K562 (cell line): Measurements from ENCODE around the gene IFT122. TPM values are rescaled to one million over a fixed set of nuclear protein-coding genes. Genes with fewer than 3 reads are reported as not detected.

Source experiments
- COPS2 ChIP-seq: fragments of 450-650 bp; conservative IDR thresholded peaks from 2 replicates; pipeline ENCODE4 v1.6.1; 2016; ENCODE audit warnings: mild to moderate bottlenecking, moderate library complexity
- CXXC5 ChIP-seq: fragments of 250-450 bp; sonication (Bioruptor Pico); IDR thresholded peaks from 2 replicates; pipeline ENCODE4 v1.8.0; 2022; ENCODE audit warnings: inconsistent platforms, mild to moderate bottlenecking, moderate library complexity
- EHMT2 ChIP-seq: fragments of 450-650 bp; IDR thresholded peaks from 2 replicates; pipeline ENCODE4 v1.6.1; 2018; ENCODE audit warnings: antibody characterized with exemption
- HDAC2 ChIP-seq: fragments of 450-650 bp; IDR thresholded peaks from 2 replicates; pipeline ENCODE4 v1.6.1; 2016; ENCODE audit warnings: mild to moderate bottlenecking
- KLF1 ChIP-seq: fragments of 450-650 bp; IDR thresholded peaks from 2 replicates; pipeline ENCODE4 v1.6.1; 2016; ENCODE audit warnings: missing genetic modification characterization, missing compliant biosample characterization
- MTA2 ChIP-seq: fragments of 450-650 bp; IDR thresholded peaks from 2 replicates; pipeline ENCODE4 v1.6.1; 2016; ENCODE audit warnings: low read depth
- NFIC ChIP-seq: fragments of 450-650 bp; IDR thresholded peaks from 2 replicates; pipeline ENCODE4 v1.6.1; 2017; ENCODE audit warnings: mild to moderate bottlenecking, inconsistent platforms
- NR4A1 ChIP-seq, 2 experiments: fragments of 250-450 bp in 1 of 2; fragments of 450-650 bp in 1 of 2; sonication (Bioruptor Pico) in 1 of 2; IDR thresholded peaks; 2 replicates each; pipeline versions ENCODE4 v1.4.0 to v1.6.1; 2016 to 2020; ENCODE audit warnings: mild to moderate bottlenecking in 2 of 2, missing compliant biosample characterization in 1 of 2, missing genetic modification characterization in 1 of 2, moderate library complexity in 1 of 2
- PHF20 ChIP-seq: fragments of 450-650 bp; IDR thresholded peaks from 2 replicates; pipeline ENCODE4 v1.6.1; 2018; ENCODE audit not compliant: partially characterized antibody
- RBM34 ChIP-seq: fragments of 200-400 bp; formaldehyde crosslinking; IDR thresholded peaks from 2 replicates; pipeline ENCODE4 v1.6.1; 2018; ENCODE audit warnings: low read length, borderline replicate concordance; ENCODE audit not compliant: insufficient read depth
- SFPQ ChIP-seq: fragments of 200-400 bp; formaldehyde crosslinking; IDR thresholded peaks from 2 replicates; pipeline ENCODE4 v1.6.1; 2017; ENCODE audit warnings: mild to moderate bottlenecking, low read depth, low read length, moderate library complexity
- SREBF1 ChIP-seq: fragments of 150-350 bp; IDR thresholded peaks from 2 replicates; pipeline ENCODE4 v1.6.1; 2014; ENCODE audit warnings: antibody characterized with exemption, low read depth, low read length, borderline replicate concordance
- SRF ChIP-seq, 2 experiments: fragments of 250-450, 450-650 bp in 1 of 2; sonication (Bioruptor Pico) in 1 of 2; sonication (generic) in 1 of 2; formaldehyde crosslinking; IDR thresholded peaks; 2 replicates each; pipeline versions ENCODE4 v1.5.0 to v1.5.1; 2020 to 2022; ENCODE audit warnings: mild to moderate bottlenecking in 1 of 2, missing genetic modification reagents in 1 of 2
- ZC3H8 ChIP-seq: fragments of 450-650 bp; IDR thresholded peaks from 2 replicates; pipeline ENCODE4 v1.6.1; 2017
- ZFP1 ChIP-seq: fragments of 450-650 bp; formaldehyde crosslinking; IDR thresholded peaks from 2 replicates; pipeline ENCODE4 v1.4.0; 2020; ENCODE audit warnings: mild to moderate bottlenecking, mixed read lengths
- ZNF224 ChIP-seq: sonication (generic); formaldehyde crosslinking; IDR thresholded peaks from 2 replicates; pipeline ENCODE4 v1.8.0; 2022; ENCODE audit warnings: mild to moderate bottlenecking, missing genetic modification reagents
- ZNF253 ChIP-seq: fragments of 250-450 bp; sonication (Bioruptor Pico); conservative IDR thresholded peaks from 2 replicates; pipeline ENCODE4 v1.6.1; 2021; ENCODE audit warnings: mild to moderate bottlenecking
- ZNF445 ChIP-seq: fragments of 250-450 bp; sonication (Bioruptor Pico); IDR thresholded peaks from 2 replicates; pipeline ENCODE4 v1.4.0; 2020; ENCODE audit warnings: low read depth, mild to moderate bottlenecking, moderate library complexity
- ZNF695 ChIP-seq: fragments of 450-650 bp; formaldehyde crosslinking; IDR thresholded peaks from 2 replicates; pipeline ENCODE4 v1.4.0; 2020; ENCODE audit warnings: mild to moderate bottlenecking, moderate library complexity
- ZNF785 ChIP-seq: fragments of 250-450 bp; sonication (Bioruptor Pico); IDR thresholded peaks from 2 replicates; pipeline ENCODE4 v1.4.0; 2020; ENCODE audit warnings: mild to moderate bottlenecking
- polyA plus RNA-seq, 8 experiments: library from polyadenylated mRNA; depleted of rRNA in 4 of 8; stranded (reverse) in 5 of 8; unstranded in 3 of 8; fragments of >200 nt; fragmentation: Nextera tagmentation in 2 of 8; fragmentation: Illumina TruSeq in 1 of 8; extraction: Ambion mirVana in 2 of 8; extraction: Trizol in 1 of 8; gene quantifications; 2 replicates each; pipeline versions ENCODE4 v1.2.1 to v1.2.3, GENCODE V29; 2011 to 2014; ENCODE audit warnings: inconsistent platforms in 1 of 8, missing spikeins in 1 of 8
- total RNA-seq, 7 experiments: library from RNA; depleted of rRNA in 6 of 7; stranded (reverse); fragments of >200 nt in 6 of 7; fragmentation: Illumina TruSeq in 2 of 7; extraction: Trizol in 2 of 7; gene quantifications; 2 replicates each; pipeline versions ENCODE4 v1.2.1 to v1.2.3, GENCODE V29; 2011 to 2021; ENCODE audit warnings: low replicate concordance in 1 of 7
- TF ChIP-seq, protein P1 (sequence below): sonication (generic); formaldehyde crosslinking; IDR thresholded peaks from 2 replicates; pipeline ENCODE4 v1.8.0; 2022; ENCODE audit warnings: mild to moderate bottlenecking, missing genetic modification reagents
- TF ChIP-seq, protein P2 (sequence below): sonication (generic); formaldehyde crosslinking; IDR thresholded peaks from 2 replicates; pipeline ENCODE4 v1.8.0; 2023; ENCODE audit warnings: mild to moderate bottlenecking, missing genetic modification reagents

IFT122 gene
- total and polyA plus RNA-seq, 9 of the 15 experiments (the other 6 are each of a cell fraction or from before 2014, with no cell fraction given) = 2.4 to 11.5 (median 7.7) TPM

DNA sequence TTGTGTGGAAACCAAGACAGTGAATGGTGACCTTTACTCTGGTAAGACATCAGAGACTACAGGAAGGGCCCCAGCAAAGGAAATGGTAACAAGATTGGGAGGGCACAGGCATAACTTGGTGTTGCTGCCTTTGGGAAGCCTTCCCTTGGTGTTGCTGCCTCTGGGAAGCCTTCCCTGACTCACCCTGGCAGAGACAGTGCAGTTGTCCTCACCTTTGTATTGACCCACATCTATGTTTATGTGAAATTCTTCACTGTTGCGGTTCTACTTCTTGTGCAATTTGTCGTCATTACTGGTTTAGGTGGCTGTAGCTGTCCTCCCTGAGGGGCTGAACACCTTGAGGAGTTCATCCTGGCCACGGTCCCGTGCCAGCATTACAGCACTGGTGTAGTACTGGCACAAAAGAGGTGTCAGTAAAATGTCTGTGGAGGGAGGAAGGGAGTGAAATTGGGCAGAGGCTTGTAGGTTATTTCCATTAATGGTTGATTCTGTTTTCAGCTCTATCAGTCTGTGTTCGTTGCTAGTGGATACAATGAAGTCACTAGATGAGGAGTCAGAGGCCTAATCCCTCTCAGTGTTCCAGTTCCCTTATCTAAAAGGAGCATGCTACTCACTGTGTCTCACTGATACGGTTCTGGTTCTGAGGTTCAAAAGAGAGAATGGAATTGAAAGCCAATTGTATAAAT lies 21.6 kb downstream of the IFT122 start (continued):
- TF ChIP-seq RBM34 = no peak
- 0 out of 2 replicates have a peak, but pooled peaks have one; percentile 10 for TF ChIP-seq CXXC5
- TF ChIP-seq ZNF695 (CRISPR knock-in tag) = no peak
- no peak for TF ChIP-seq SRF (CRISPR knock-in tag; IDR thresholded peaks at IDR 0.05)
- TF ChIP-seq NFIC = peak; percentile 83
- TF ChIP-seq, protein P1, sequence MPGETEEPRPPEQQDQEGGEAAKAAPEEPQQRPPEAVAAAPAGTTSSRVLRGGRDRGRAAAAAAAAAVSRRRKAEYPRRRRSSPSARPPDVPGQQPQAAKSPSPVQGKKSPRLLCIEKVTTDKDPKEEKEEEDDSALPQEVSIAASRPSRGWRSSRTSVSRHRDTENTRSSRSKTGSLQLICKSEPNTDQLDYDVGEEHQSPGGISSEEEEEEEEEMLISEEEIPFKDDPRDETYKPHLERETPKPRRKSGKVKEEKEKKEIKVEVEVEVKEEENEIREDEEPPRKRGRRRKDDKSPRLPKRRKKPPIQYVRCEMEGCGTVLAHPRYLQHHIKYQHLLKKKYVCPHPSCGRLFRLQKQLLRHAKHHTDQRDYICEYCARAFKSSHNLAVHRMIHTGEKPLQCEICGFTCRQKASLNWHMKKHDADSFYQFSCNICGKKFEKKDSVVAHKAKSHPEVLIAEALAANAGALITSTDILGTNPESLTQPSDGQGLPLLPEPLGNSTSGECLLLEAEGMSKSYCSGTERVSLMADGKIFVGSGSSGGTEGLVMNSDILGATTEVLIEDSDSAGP = no peak
- no peak for TF ChIP-seq NR4A1 (CRISPR knock-in tag; IDR thresholded peaks at IDR 0.05)
- TF ChIP-seq NR4A1 (tag; IDR thresholded peaks at IDR 0.05) = peak; percentile 67; the same call in 1 of the 2 replicates
- no peak for TF ChIP-seq COPS2
- TF ChIP-seq ZNF445 = no peak
- peak; percentile 45; the same call in 1 of the 2 replicates for TF ChIP-seq KLF1 (tag)
- TF ChIP-seq, protein P2, sequence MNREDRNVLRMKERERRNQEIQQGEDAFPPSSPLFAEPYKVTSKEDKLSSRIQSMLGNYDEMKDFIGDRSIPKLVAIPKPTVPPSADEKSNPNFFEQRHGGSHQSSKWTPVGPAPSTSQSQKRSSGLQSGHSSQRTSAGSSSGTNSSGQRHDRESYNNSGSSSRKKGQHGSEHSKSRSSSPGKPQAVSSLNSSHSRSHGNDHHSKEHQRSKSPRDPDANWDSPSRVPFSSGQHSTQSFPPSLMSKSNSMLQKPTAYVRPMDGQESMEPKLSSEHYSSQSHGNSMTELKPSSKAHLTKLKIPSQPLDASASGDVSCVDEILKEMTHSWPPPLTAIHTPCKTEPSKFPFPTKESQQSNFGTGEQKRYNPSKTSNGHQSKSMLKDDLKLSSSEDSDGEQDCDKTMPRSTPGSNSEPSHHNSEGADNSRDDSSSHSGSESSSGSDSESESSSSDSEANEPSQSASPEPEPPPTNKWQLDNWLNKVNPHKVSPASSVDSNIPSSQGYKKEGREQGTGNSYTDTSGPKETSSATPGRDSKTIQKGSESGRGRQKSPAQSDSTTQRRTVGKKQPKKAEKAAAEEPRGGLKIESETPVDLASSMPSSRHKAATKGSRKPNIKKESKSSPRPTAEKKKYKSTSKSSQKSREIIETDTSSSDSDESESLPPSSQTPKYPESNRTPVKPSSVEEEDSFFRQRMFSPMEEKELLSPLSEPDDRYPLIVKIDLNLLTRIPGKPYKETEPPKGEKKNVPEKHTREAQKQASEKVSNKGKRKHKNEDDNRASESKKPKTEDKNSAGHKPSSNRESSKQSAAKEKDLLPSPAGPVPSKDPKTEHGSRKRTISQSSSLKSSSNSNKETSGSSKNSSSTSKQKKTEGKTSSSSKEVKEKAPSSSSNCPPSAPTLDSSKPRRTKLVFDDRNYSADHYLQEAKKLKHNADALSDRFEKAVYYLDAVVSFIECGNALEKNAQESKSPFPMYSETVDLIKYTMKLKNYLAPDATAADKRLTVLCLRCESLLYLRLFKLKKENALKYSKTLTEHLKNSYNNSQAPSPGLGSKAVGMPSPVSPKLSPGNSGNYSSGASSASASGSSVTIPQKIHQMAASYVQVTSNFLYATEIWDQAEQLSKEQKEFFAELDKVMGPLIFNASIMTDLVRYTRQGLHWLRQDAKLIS (CRISPR knock-in tag) = no peak
- TF ChIP-seq ZNF224 (CRISPR knock-in tag) = no peak
- TF ChIP-seq EHMT2 = no peak
- TF ChIP-seq SFPQ = no peak
- no peak for TF ChIP-seq ZNF785
- no peak for TF ChIP-seq SREBF1
- no peak for TF ChIP-seq ZFP1 (CRISPR knock-in tag)
- TF ChIP-seq ZNF253 (CRISPR knock-in tag) = no peak
- TF ChIP-seq HDAC2 = 0 out of 2 replicates have a peak, but pooled peaks have one; percentile 26
- TF ChIP-seq PHF20 = no peak
- no peak for TF ChIP-seq ZC3H8
- TF ChIP-seq MTA2 = peak; percentile 96
